ENCODE results near the gene FKBP14. TPM values are rescaled to one million over a fixed set of nuclear protein-coding genes. Genes with fewer than 3 reads are reported as not detected.

FKBP14 gene
- total RNA-seq, 1 donor from 2014 or later, result 35.9 TPM

- peaks cover 4% of the 10 kb centered on the region for H3K36me3 Mint-ChIP-seq (ENCODE audit: unreplicated experiment)
- no peak for DNase-seq (ENCODE audit: extremely low spot score, unreplicated experiment)
- TF ChIP-seq, protein P1, sequence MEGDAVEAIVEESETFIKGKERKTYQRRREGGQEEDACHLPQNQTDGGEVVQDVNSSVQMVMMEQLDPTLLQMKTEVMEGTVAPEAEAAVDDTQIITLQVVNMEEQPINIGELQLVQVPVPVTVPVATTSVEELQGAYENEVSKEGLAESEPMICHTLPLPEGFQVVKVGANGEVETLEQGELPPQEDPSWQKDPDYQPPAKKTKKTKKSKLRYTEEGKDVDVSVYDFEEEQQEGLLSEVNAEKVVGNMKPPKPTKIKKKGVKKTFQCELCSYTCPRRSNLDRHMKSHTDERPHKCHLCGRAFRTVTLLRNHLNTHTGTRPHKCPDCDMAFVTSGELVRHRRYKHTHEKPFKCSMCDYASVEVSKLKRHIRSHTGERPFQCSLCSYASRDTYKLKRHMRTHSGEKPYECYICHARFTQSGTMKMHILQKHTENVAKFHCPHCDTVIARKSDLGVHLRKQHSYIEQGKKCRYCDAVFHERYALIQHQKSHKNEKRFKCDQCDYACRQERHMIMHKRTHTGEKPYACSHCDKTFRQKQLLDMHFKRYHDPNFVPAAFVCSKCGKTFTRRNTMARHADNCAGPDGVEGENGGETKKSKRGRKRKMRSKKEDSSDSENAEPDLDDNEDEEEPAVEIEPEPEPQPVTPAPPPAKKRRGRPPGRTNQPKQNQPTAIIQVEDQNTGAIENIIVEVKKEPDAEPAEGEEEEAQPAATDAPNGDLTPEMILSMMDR (IDR thresholded peaks at IDR 0.05), result no peak
- peaks cover 44% of the 10 kb centered on the region for H3K4me1 Mint-ChIP-seq (ENCODE audit: unreplicated experiment)
- H3K27me3 Mint-ChIP-seq (ENCODE audit: unreplicated experiment), result no peaks in the 10 kb centered on the region
- H3K4me3 Mint-ChIP-seq (ENCODE audit: unreplicated experiment), result no peak overlapping the region
- H3K9me3 Mint-ChIP-seq (ENCODE audit: unreplicated experiment), result no peaks in the 10 kb centered on the region
- no peak overlapping the region for H3K27ac Mint-ChIP-seq (ENCODE audit: unreplicated experiment)
Measured at GRCh38 chr7:30028749-30029635, 2.5 kb upstream of the FKBP14 start.

- TF ChIP-seq, protein P1 (IDR thresholded peaks at IDR 0.05), result no peak
- Mint-ChIP-seq H3K27ac (ENCODE audit: unreplicated experiment) (peak within 1 kb of the TSS; percentile 88), H3K9me3 (ENCODE audit: unreplicated experiment) (no peaks in the 10 kb centered on the region), H3K27me3 (ENCODE audit: unreplicated experiment) (no peaks in the 10 kb centered on the region), H3K4me3 (ENCODE audit: unreplicated experiment) (no peak within 1 kb of the TSS), H3K4me1 (ENCODE audit: unreplicated experiment) (peaks cover 45% of the 10 kb centered on the region), H3K36me3 (ENCODE audit: unreplicated experiment) (no peaks in the 10 kb centered on the region)
- DNase-seq (ENCODE audit: extremely low spot score, unreplicated experiment), result peak; percentile 95
Measured at GRCh38 chr7:30028216-30028748, 1.8 kb upstream of the FKBP14 start, which contains the start of gene PLEKHA8. TSS of gene PLEKHA8 (plus strand) at chr7:30028412. CDS start at chr7:30028763, 351 bp downstream.

- Mint-ChIP-seq H3K27me3 (ENCODE audit: unreplicated experiment) (no peaks in the 10 kb centered on the region), H3K9me3 (ENCODE audit: unreplicated experiment) (no peaks in the 10 kb centered on the region), H3K27ac (ENCODE audit: unreplicated experiment) (peak overlapping the region; percentile 88), H3K36me3 (ENCODE audit: unreplicated experiment) (no peaks in the 10 kb centered on the region), H3K4me1 (ENCODE audit: unreplicated experiment) (peaks cover 46% of the 10 kb centered on the region), H3K4me3 (ENCODE audit: unreplicated experiment) (no peak overlapping the region)
- TF ChIP-seq, protein P1 (IDR thresholded peaks at IDR 0.05), result no peak
- no peak for DNase-seq (ENCODE audit: extremely low spot score, unreplicated experiment)
Measured at GRCh38 chr7:30027740-30028215, 1.3 kb upstream of the FKBP14 start.

- DNase-seq (ENCODE audit: extremely low spot score, unreplicated experiment), result no peak
- Mint-ChIP-seq H3K27ac (ENCODE audit: unreplicated experiment) (peak overlapping the region; percentile 88), H3K27me3 (ENCODE audit: unreplicated experiment) (no peaks in the 10 kb centered on the region), H3K9me3 (ENCODE audit: unreplicated experiment) (no peaks in the 10 kb centered on the region), H3K4me3 (ENCODE audit: unreplicated experiment) (no peak overlapping the region), H3K36me3 (ENCODE audit: unreplicated experiment) (no peaks in the 10 kb centered on the region), H3K4me1 (ENCODE audit: unreplicated experiment) (peaks cover 39% of the 10 kb centered on the region)
- TF ChIP-seq, protein P1 (IDR thresholded peaks at IDR 0.05), result no peak
Measured at GRCh38 chr7:30027065-30027456, 559 bp upstream of the FKBP14 start.

DNA sequence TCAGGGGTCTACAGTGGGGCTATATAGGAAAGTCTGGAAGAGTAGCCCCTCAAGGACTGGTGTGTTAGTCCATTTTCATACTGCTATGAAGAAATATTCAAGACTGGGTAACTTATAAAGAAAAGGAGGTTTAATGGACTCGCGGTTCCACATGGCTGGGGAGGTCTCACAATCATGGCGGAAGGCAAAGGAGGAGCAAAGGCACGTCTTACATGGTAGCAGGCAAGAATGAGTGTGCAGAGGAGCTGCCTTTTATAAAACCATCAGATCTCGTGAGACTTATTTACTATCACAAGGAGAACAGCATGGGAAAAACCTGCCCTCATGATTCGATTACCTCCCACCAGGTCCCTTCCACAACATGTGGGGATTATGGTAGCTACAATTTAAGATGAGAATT is 3.0 kb downstream of the FKBP14 start:
- no peak for DNase-seq (ENCODE audit: extremely low spot score, unreplicated experiment)
- no peaks in the 10 kb centered on the region for H3K9me3 Mint-ChIP-seq (ENCODE audit: unreplicated experiment)
- H3K27ac Mint-ChIP-seq (ENCODE audit: unreplicated experiment), result no peak overlapping the region
- peaks cover 47% of the 10 kb centered on the region for H3K4me1 Mint-ChIP-seq (ENCODE audit: unreplicated experiment)
- no peaks in the 10 kb centered on the region for H3K27me3 Mint-ChIP-seq (ENCODE audit: unreplicated experiment)
- H3K4me3 Mint-ChIP-seq (ENCODE audit: unreplicated experiment), result peak overlapping the region; percentile 28
- TF ChIP-seq, protein P1 (IDR thresholded peaks at IDR 0.05), result no peak
- H3K36me3 Mint-ChIP-seq (ENCODE audit: unreplicated experiment), result no peaks in the 10 kb centered on the region
